Breast epithelium (tissue), 4 donors: ENCODE measurements around the gene SMIM41. TPM values are rescaled to one million over a fixed set of nuclear protein-coding genes. Genes with fewer than 3 reads are reported as not detected.

Experiments
- DNase-seq, 2 donors: peaks; one replicate each; pipeline ENCODE4 v3.0.0-alpha.2; 2019; ENCODE audit warnings: low spot score in 2 of 2
- H3K27ac ChIP-seq, 2 donors: fragments of 200-600 bp; sonication (generic) in 1 of 2; one replicate each; pipeline ENCODE4 v1.5.1; 2016 to 2019; ENCODE audit warnings: mild to moderate bottlenecking in 1 of 2
- H3K27me3 ChIP-seq, 2 donors: fragments of 200-600 bp; sonication (generic) in 1 of 2; one replicate each; pipeline versions ENCODE4 v1.5.1 to v1.6.0; 2017 to 2019; ENCODE audit warnings: control low read depth in 1 of 2, mild to moderate bottlenecking in 1 of 2
- H3K36me3 ChIP-seq: fragments of 200-600 bp; one replicate; pipeline ENCODE4 v1.5.1; 2019
- H3K4me1 ChIP-seq, 2 donors: fragments of 200-600 bp; sonication (generic); one replicate each; pipeline ENCODE4 v1.5.1; 2016 to 2019; ENCODE audit warnings: control low read depth in 1 of 2
- H3K4me3 ChIP-seq, 3 donors: fragments of 200-600 bp; sonication (generic); 1 replicate in 2 of 3; 2 replicates in 1 of 3; pipeline ENCODE4 v1.5.1; 2016 to 2019; ENCODE audit warnings: mild to moderate bottlenecking in 3 of 3, moderate library complexity in 2 of 3
- H3K9me3 ChIP-seq, 2 donors: fragments of 200-600 bp; sonication (generic) in 1 of 2; one replicate each; pipeline ENCODE4 v1.5.1; 2016 to 2019; ENCODE audit warnings: control low read depth in 1 of 2
- CTCF ChIP-seq, 3 donors: fragments of 450-650 bp; IDR thresholded peaks; one replicate each; pipeline ENCODE4 v1.5.1; 2016 to 2017; ENCODE audit warnings: antibody characterized with exemption in 3 of 3, mild to moderate bottlenecking in 3 of 3, moderate library complexity in 3 of 3
- POLR2A ChIP-seq: fragments of 450-650 bp; IDR thresholded peaks from one replicate; pipeline ENCODE4 v1.6.1; 2016; ENCODE audit warnings: antibody characterized with exemption, mild to moderate bottlenecking, moderate library complexity
- POLR2AphosphoS5 ChIP-seq, 3 donors: sonication (generic); formaldehyde crosslinking; IDR thresholded peaks; one replicate each; pipeline ENCODE4 v1.6.1; 2017; ENCODE audit warnings: antibody characterized with exemption in 3 of 3
- intact Hi-C: fragments of 100-400 bp; cut with DNase I; formaldehyde crosslinking; loops from one replicate; pipeline ENCODE4 v1.15.1; 2023; ENCODE audit warnings: low total_unique reads
- total RNA-seq, 3 donors: library from RNA; depleted of rRNA; stranded (reverse); fragments of >200 nt; gene quantifications; one replicate each; pipeline ENCODE4 v1.1.0, GENCODE V29; 2016

Gene SMIM41
- total RNA-seq, 3 donors from 2014 or later, result 1.3 TPM; not detected in 2

GRCh38 chr12:52059582-52060497, 19.7 kb upstream of the SMIM41 start:
- no peaks in the 10 kb centered on the region for H3K27me3 ChIP-seq
- no peaks in the 10 kb centered on the region for H3K36me3 ChIP-seq
- H3K4me1 ChIP-seq, result peaks cover 0 to 5% of the 10 kb centered on the region in 2 donors
- no peak for DNase-seq
- H3K27ac ChIP-seq, result no peak overlapping the region
- H3K4me3 ChIP-seq, result no peak overlapping the region
- TF ChIP-seq POLR2A (no peak), POLR2AphosphoS5 (IDR thresholded peaks at IDR 0.05) (peak in 1 of 3 donors; percentile 6), CTCF (IDR thresholded peaks at IDR 0.05) (no peak)
- H3K9me3 ChIP-seq, result no peaks in the 10 kb centered on the region
- intact Hi-C loops, result no loop called here

GRCh38 chr12:52060498-52061177, 18.9 kb upstream of the SMIM41 start:
- H3K9me3 ChIP-seq, result no peaks in the 10 kb centered on the region
- no peak overlapping the region for H3K27ac ChIP-seq
- H3K27me3 ChIP-seq, result no peaks in the 10 kb centered on the region
- intact Hi-C loops, result no loop called here
- H3K4me3 ChIP-seq, result no peak overlapping the region
- DNase-seq, result no peak
- peaks cover 0 to 5% of the 10 kb centered on the region in 2 donors for H3K4me1 ChIP-seq
- H3K36me3 ChIP-seq, result no peaks in the 10 kb centered on the region
- TF ChIP-seq CTCF (IDR thresholded peaks at IDR 0.05) (no peak), POLR2AphosphoS5 (IDR thresholded peaks at IDR 0.05) (no peak), POLR2A (no peak)

GRCh38 chr12:52061470-52062166, 17.9 kb upstream of the SMIM41 start:
- no peak for DNase-seq
- H3K4me3 ChIP-seq, result no peak overlapping the region
- H3K27ac ChIP-seq, result peak overlapping the region; percentile 1 to 54
- no peaks in the 10 kb centered on the region for H3K9me3 ChIP-seq
- intact Hi-C loops, result no loop called here
- no peaks in the 10 kb centered on the region for H3K27me3 ChIP-seq
- H3K36me3 ChIP-seq, result no peaks in the 10 kb centered on the region
- TF ChIP-seq POLR2AphosphoS5 (IDR thresholded peaks at IDR 0.05), result no peak
- no peak for TF ChIP-seq POLR2A
- TF ChIP-seq CTCF (IDR thresholded peaks at IDR 0.05), result no peak
- peaks cover 0 to 5% of the 10 kb centered on the region in 2 donors for H3K4me1 ChIP-seq

- no peak for TF ChIP-seq POLR2A
- no peak for TF ChIP-seq POLR2AphosphoS5 (IDR thresholded peaks at IDR 0.05)
- no peak for TF ChIP-seq CTCF (IDR thresholded peaks at IDR 0.05)
- H3K27me3 ChIP-seq, result no peaks in the 10 kb centered on the region
- DNase-seq, result no peak
- peak overlapping the region; percentile 32 to 54 for H3K27ac ChIP-seq
- H3K9me3 ChIP-seq, result no peaks in the 10 kb centered on the region
- no peaks in the 10 kb centered on the region for H3K36me3 ChIP-seq
- no peak overlapping the region for H3K4me3 ChIP-seq
- H3K4me1 ChIP-seq, result no peaks in the 10 kb centered on the region
- intact Hi-C loops, result no loop called here
Observed at GRCh38 chr12:52062167-52063081, 17.1 kb upstream of the SMIM41 start.
